Raji (cell line): ENCODE data around the gene XRCC2.

Experiments used
- POLR2A ChIP-seq: IDR thresholded peaks from 2 replicates; pipeline ENCODE4 v1.6.1; 2011; ENCODE audit warnings: low read depth, low read length, control low read depth; ENCODE audit not compliant: insufficient read depth

XRCC2 gene

GRCh38 chr7:152633072-152633471, 42.9 kb downstream of the XRCC2 start:
- TF ChIP-seq POLR2A = no peak

- TF ChIP-seq POLR2A = no peak
Measured at GRCh38 chr7:152624228-152624627, 51.7 kb downstream of the XRCC2 start.

- no peak for TF ChIP-seq POLR2A
Measured at GRCh38 chr7:152621426-152621825, 54.5 kb downstream of the XRCC2 start.

- TF ChIP-seq POLR2A = no peak
Measured at GRCh38 chr7:152619027-152619739, 56.8 kb downstream of the XRCC2 start.

- TF ChIP-seq POLR2A = no peak
Measured at GRCh38 chr7:152618427-152618826, 57.5 kb downstream of the XRCC2 start.

GRCh38 chr7:152617056-152617455, 58.9 kb downstream of the XRCC2 start:
- no peak for TF ChIP-seq POLR2A

- TF ChIP-seq POLR2A = no peak
Measured at GRCh38 chr7:152615031-152615741, 60.8 kb downstream of the XRCC2 start.

GRCh38 chr7:152608656-152609055, 67.3 kb downstream of the XRCC2 start:
- no peak for TF ChIP-seq POLR2A

GRCh38 chr7:152608208-152608607, 67.7 kb downstream of the XRCC2 start:
- no peak for TF ChIP-seq POLR2A

GRCh38 chr7:152607007-152607406, 68.9 kb downstream of the XRCC2 start:
- TF ChIP-seq POLR2A = no peak

- TF ChIP-seq POLR2A = no peak
Measured at GRCh38 chr7:152602962-152603361, 73.0 kb downstream of the XRCC2 start.

GRCh38 chr7:152601305-152601798, 74.6 kb downstream of the XRCC2 start:
- no peak for TF ChIP-seq POLR2A

- no peak for TF ChIP-seq POLR2A
Measured at GRCh38 chr7:152600266-152600665, 75.7 kb downstream of the XRCC2 start.

GRCh38 chr7:152597507-152597906, 78.4 kb downstream of the XRCC2 start:
- no peak for TF ChIP-seq POLR2A

GRCh38 chr7:152596824-152597223, 79.1 kb downstream of the XRCC2 start:
- TF ChIP-seq POLR2A = no peak
